ENCODE results near the gene PACC1. TPM values are rescaled to one million over a fixed set of nuclear protein-coding genes. Genes with fewer than 3 reads are reported as not detected.

PACC1 gene
- total and polyA plus RNA-seq, 10 of the 15 experiments (the other 5 are each of a cell fraction or from before 2014, with no cell fraction given), result 16.1 to 29.7 (median 19.3) TPM

DNA sequence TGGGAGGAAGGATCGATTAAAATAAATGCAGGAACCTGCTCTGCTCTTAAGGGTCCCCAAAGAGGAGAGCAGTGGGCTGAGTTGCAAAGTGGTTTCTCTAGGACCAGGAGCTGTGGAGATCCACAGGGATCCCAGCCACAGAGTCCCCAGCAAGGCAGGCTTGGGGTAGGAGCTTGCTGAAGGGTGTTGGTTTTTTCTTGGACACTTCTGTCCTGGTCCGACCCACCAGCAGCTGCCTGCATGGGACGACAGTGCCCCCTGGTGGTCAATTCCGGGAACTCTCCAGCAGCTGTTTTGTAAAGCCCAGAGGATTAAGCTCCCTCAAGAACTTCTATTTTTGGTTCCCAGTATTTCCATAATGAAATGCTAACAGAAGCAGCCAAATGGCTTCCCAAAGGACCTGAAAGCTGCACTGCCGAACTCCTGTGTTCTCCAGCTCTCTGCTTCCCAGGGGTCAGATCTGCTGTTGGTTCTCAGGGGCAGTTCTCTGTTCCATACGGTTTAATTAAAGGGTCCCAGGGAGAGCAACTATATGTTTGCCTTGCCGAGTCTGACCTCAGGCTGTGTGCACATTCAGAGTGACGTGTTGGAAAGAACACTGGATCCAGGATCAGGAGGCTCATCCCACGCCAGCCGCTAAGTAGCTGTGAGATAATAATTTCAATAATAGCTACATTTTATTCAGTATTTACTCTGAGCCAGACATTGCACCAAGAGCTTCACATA is 41.3 kb upstream of the PACC1 start:
- ATAC-seq (peak; percentile 91), DNase-seq (ENCODE audit: low read depth, low spot score) (no peak), FAIRE-seq (peak; percentile 80)
- Histone ChIP-seq H4K20me1 (ENCODE audit: control insufficient read depth, insufficient read depth) (no peaks in the 10 kb centered on the region), H3K27me3 (replicated peaks in 1 of 2; ENCODE audit: control insufficient read depth in 2 of 2, insufficient read depth in 2 of 2, low read length in 1 of 2) (no peaks in the 10 kb centered on the region; a peak in 1 of 4 replicates), H3K9ac (ENCODE audit: control insufficient read depth, insufficient read depth, low read length) (no peak overlapping the region), H3K79me2 (ENCODE audit: control insufficient read depth, insufficient read depth, low read length) (no peaks in the 10 kb centered on the region), H3K27ac (ENCODE audit: control insufficient read depth, insufficient read depth) (no peak overlapping the region), H3K9me3 (replicated peaks; ENCODE audit: control insufficient read depth, insufficient read depth, low read length) (no peaks in the 10 kb centered on the region; the same call in 2 of the 3 replicates), H3K36me3 (ENCODE audit: control insufficient read depth in 2 of 2, insufficient read depth in 2 of 2, low read length in 1 of 2) (no peaks in the 10 kb centered on the region), H3K4me1 (ENCODE audit: control insufficient read depth, insufficient read depth, low read length) (no peaks in the 10 kb centered on the region), H3K4me2 (ENCODE audit: control insufficient read depth, insufficient read depth) (no peak overlapping the region), H3K4me3 (no peak overlapping the region), H2AFZ (ENCODE audit: control insufficient read depth, low read depth, low read length) (peak overlapping the region; percentile 40; the same call in 1 of the 2 replicates)
- SMC1A ChIA-PET (ENCODE audit: uncharacterized antibody, unreplicated experiment), result interaction anchor here (0.6 to 6.6 kb wide), 89 partner anchors 10 to 785 kb away, joined by 3 to 168 read pairs (median 5); partner anchors contain the start of genes DTL, INTS7, NEK2 and NENF
- POLR2A ChIA-PET, result interaction anchor here (0.5 to 3.0 kb wide), 5 partner anchors 21 to 648 kb away, joined by 3 to 13 read pairs (median 3); partner anchors contain the start of gene PACC1
- no TSS peak for BruUV-seq (replicated peaks)
- intact Hi-C loops (cut with micrococcal nuclease; ENCODE audit: unreplicated experiment), result loop anchor here (1.0 to 5.0 kb wide), 7 partner anchors 41 to 775 kb away; partner anchors contain the start of gene PACC1
- 24% methylated on average over 10 of the region's 10 CpGs for WGBS (ENCODE audit: insufficient coverage, insufficient replicate concordance, low lambda C conversion rate, missing lambda C conversion rate)
- RAD21 ChIA-PET (ENCODE audit: unreplicated experiment), result interaction anchor here (0.6 to 6.1 kb wide), 92 partner anchors 9 to 802 kb away, joined by 3 to 197 read pairs (median 4); partner anchors contain the start of genes ATF3, DTL, INTS7 and NEK2
- CTCF ChIA-PET, result interaction anchor here (0.5 to 8.5 kb wide), 147 partner anchors 9 to 984 kb away, joined by 3 to 270 read pairs (median 5); partner anchors contain the start of genes DTL, INTS7, NEK2 and NENF
- in situ Hi-C loops (cut with MboI), result loop anchor here (5.0 kb wide), 2 partner anchors 394 to 779 kb away; partner anchors contain the start of gene NEK2
- TF ChIP-seq, protein P1, sequence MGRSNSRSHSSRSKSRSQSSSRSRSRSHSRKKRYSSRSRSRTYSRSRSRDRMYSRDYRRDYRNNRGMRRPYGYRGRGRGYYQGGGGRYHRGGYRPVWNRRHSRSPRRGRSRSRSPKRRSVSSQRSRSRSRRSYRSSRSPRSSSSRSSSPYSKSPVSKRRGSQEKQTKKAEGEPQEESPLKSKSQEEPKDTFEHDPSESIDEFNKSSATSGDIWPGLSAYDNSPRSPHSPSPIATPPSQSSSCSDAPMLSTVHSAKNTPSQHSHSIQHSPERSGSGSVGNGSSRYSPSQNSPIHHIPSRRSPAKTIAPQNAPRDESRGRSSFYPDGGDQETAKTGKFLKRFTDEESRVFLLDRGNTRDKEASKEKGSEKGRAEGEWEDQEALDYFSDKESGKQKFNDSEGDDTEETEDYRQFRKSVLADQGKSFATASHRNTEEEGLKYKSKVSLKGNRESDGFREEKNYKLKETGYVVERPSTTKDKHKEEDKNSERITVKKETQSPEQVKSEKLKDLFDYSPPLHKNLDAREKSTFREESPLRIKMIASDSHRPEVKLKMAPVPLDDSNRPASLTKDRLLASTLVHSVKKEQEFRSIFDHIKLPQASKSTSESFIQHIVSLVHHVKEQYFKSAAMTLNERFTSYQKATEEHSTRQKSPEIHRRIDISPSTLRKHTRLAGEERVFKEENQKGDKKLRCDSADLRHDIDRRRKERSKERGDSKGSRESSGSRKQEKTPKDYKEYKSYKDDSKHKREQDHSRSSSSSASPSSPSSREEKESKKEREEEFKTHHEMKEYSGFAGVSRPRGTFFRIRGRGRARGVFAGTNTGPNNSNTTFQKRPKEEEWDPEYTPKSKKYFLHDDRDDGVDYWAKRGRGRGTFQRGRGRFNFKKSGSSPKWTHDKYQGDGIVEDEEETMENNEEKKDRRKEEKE (IDR thresholded peaks at IDR 0.05), result no peak
- TF ChIP-seq, protein P2, sequence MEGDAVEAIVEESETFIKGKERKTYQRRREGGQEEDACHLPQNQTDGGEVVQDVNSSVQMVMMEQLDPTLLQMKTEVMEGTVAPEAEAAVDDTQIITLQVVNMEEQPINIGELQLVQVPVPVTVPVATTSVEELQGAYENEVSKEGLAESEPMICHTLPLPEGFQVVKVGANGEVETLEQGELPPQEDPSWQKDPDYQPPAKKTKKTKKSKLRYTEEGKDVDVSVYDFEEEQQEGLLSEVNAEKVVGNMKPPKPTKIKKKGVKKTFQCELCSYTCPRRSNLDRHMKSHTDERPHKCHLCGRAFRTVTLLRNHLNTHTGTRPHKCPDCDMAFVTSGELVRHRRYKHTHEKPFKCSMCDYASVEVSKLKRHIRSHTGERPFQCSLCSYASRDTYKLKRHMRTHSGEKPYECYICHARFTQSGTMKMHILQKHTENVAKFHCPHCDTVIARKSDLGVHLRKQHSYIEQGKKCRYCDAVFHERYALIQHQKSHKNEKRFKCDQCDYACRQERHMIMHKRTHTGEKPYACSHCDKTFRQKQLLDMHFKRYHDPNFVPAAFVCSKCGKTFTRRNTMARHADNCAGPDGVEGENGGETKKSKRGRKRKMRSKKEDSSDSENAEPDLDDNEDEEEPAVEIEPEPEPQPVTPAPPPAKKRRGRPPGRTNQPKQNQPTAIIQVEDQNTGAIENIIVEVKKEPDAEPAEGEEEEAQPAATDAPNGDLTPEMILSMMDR (IDR thresholded peaks at IDR 0.05 in 2 of 3, conservative IDR thresholded peaks at IDR 0.05 in 1 of 3; ENCODE audit: control insufficient read depth in 2 of 3, extremely low read depth in 1 of 3, insufficient read depth in 1 of 3, low read depth in 3 of 3, low read length in 3 of 3), result peak; percentile 95 to 99 (median 96)
- TF ChIP-seq NRF1 (conservative IDR thresholded peaks at IDR 0.05; ENCODE audit: low read depth, low read length) (no peak), MYB (IDR thresholded peaks at IDR 0.05; ENCODE audit: borderline replicate concordance, low read depth, low read length) (no peak), ZNF622 (IDR thresholded peaks at IDR 0.05) (no peak), HDGF (IDR thresholded peaks at IDR 0.05) (no peak), YY1 (IDR thresholded peaks at IDR 0.05; ENCODE audit: low read depth, low read length) (peak; percentile 77), CREB1 (IDR thresholded peaks at IDR 0.05; ENCODE audit: low read depth) (no peak), MEF2A (IDR thresholded peaks at IDR 0.05; ENCODE audit: insufficient read depth, low read depth, low read length) (peak; percentile 56; the same call in 1 of the 2 replicates), ZNF384 (IDR thresholded peaks at IDR 0.05; ENCODE audit: borderline replicate concordance, low read depth, low read length) (no peak)
- TF ChIP-seq, protein P3, sequence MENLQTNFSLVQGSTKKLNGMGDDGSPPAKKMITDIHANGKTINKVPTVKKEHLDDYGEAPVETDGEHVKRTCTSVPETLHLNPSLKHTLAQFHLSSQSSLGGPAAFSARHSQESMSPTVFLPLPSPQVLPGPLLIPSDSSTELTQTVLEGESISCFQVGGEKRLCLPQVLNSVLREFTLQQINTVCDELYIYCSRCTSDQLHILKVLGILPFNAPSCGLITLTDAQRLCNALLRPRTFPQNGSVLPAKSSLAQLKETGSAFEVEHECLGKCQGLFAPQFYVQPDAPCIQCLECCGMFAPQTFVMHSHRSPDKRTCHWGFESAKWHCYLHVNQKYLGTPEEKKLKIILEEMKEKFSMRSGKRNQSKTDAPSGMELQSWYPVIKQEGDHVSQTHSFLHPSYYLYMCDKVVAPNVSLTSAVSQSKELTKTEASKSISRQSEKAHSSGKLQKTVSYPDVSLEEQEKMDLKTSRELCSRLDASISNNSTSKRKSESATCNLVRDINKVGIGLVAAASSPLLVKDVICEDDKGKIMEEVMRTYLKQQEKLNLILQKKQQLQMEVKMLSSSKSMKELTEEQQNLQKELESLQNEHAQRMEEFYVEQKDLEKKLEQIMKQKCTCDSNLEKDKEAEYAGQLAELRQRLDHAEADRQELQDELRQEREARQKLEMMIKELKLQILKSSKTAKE (IDR thresholded peaks at IDR 0.05; ENCODE audit: low read depth, poor library complexity, severe bottlenecking), result peak; percentile 25
- TF ChIP-seq, protein P4, sequence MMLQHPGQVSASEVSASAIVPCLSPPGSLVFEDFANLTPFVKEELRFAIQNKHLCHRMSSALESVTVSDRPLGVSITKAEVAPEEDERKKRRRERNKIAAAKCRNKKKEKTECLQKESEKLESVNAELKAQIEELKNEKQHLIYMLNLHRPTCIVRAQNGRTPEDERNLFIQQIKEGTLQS (IDR thresholded peaks at IDR 0.05; ENCODE audit: borderline replicate concordance, extremely low read depth, low read depth, low read length), result no peak
